ENCODE results near the gene TIAM2. TPM values are rescaled to one million over a fixed set of nuclear protein-coding genes. Genes with fewer than 3 reads are reported as not detected.

The TIAM2 gene
- total RNA-seq, 4 donors from 2014 or later: 4.2 to 12.7 (median 7.5) TPM

GRCh38 chr6:155219299-155219698 lies 224.2 kb downstream of the TIAM2 start:
- in situ Hi-C loops (cut with MboI; ENCODE audit: low pct_ligation_motif_present in 1 of 4, low pct_unique_long_range_greater_than_20kb in 1 of 4, low sequenced_read_pairs in 3 of 4) (no loop called here), intact Hi-C loops (cut with DNase I; ENCODE audit: low total_unique reads) (no loop called here)
- H3K9me3 ChIP-seq: no peaks in the 10 kb centered on the region
- no peak overlapping the region for H3K27ac ChIP-seq
- DNase-seq: no peak
- no peaks in the 10 kb centered on the region for H3K27me3 ChIP-seq
- WGBS, 2 donors (ENCODE audit: low coverage in 1 of 2): 96 to 100% methylated on average over 6 to 7 of the region's 7 CpGs
- no peaks in the 10 kb centered on the region for H3K4me1 ChIP-seq
- TF ChIP-seq EP300 (IDR thresholded peaks at IDR 0.05; ENCODE audit: low read depth): no peak
- TF ChIP-seq POLR2A (IDR thresholded peaks at IDR 0.05): no peak
- TF ChIP-seq, protein P1, sequence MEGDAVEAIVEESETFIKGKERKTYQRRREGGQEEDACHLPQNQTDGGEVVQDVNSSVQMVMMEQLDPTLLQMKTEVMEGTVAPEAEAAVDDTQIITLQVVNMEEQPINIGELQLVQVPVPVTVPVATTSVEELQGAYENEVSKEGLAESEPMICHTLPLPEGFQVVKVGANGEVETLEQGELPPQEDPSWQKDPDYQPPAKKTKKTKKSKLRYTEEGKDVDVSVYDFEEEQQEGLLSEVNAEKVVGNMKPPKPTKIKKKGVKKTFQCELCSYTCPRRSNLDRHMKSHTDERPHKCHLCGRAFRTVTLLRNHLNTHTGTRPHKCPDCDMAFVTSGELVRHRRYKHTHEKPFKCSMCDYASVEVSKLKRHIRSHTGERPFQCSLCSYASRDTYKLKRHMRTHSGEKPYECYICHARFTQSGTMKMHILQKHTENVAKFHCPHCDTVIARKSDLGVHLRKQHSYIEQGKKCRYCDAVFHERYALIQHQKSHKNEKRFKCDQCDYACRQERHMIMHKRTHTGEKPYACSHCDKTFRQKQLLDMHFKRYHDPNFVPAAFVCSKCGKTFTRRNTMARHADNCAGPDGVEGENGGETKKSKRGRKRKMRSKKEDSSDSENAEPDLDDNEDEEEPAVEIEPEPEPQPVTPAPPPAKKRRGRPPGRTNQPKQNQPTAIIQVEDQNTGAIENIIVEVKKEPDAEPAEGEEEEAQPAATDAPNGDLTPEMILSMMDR (IDR thresholded peaks at IDR 0.05): no peak
- no peak for TF ChIP-seq POLR2AphosphoS5 (IDR thresholded peaks at IDR 0.05)
- no peak overlapping the region for H3K4me3 ChIP-seq
- no peaks in the 10 kb centered on the region for H3K36me3 ChIP-seq

GRCh38 chr6:155219858-155220301 lies 224.8 kb downstream of the TIAM2 start:
- in situ Hi-C loops (cut with MboI; ENCODE audit: low pct_ligation_motif_present in 1 of 4, low pct_unique_long_range_greater_than_20kb in 1 of 4, low sequenced_read_pairs in 3 of 4): no loop called here

DNA sequence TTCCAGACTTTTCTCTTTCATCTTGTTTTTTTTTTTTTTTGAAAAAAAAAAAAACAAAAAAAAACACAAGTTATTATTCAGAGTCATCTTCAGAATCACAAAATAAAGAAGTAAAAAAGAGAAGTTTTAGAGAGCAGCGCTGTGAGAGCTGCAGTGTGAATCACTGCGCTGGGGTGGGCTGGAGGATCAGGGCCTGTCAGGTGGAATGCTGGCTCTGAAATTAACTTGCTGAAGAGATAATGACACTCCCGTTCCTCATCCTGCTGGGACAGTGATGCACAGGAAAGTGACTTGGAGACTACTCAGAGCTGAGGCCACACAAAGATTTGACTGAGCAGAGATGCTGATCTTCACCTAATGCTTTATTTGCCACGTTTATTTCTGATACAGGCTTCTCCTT lies 226.0 kb downstream of the TIAM2 start:
- no peaks in the 10 kb centered on the region for H3K36me3 ChIP-seq
- no peak overlapping the region for H3K4me3 ChIP-seq
- in situ Hi-C loops (cut with MboI; ENCODE audit: low pct_ligation_motif_present in 1 of 4, low pct_unique_long_range_greater_than_20kb in 1 of 4, low sequenced_read_pairs in 3 of 4): no loop called here
- H3K27me3 ChIP-seq: no peaks in the 10 kb centered on the region
- H3K9me3 ChIP-seq: no peaks in the 10 kb centered on the region
- intact Hi-C loops (cut with DNase I; ENCODE audit: low total_unique reads): no loop called here
- no peaks in the 10 kb centered on the region for H3K4me1 ChIP-seq
- no peak for DNase-seq
- no peak for TF ChIP-seq POLR2AphosphoS5 (IDR thresholded peaks at IDR 0.05)
- 72% methylated on average over 4 of the region's 4 CpGs; no CpG with 5 or more reads in 1 of the 2 donors for WGBS, 2 donors (ENCODE audit: low coverage in 1 of 2)
- no peak overlapping the region for H3K27ac ChIP-seq

More at GRCh38 chr6:155219858-155220301, 224.8 kb downstream of the TIAM2 start:
- DNase-seq: no peak
- Histone ChIP-seq H3K4me1 (no peaks in the 10 kb centered on the region), H3K9me3 (no peaks in the 10 kb centered on the region), H3K4me3 (no peak overlapping the region), H3K36me3 (no peaks in the 10 kb centered on the region), H3K27ac (no peak overlapping the region), H3K27me3 (no peaks in the 10 kb centered on the region)
- intact Hi-C loops (cut with DNase I; ENCODE audit: low total_unique reads): no loop called here
- TF ChIP-seq POLR2A (IDR thresholded peaks at IDR 0.05): no peak
- no peak for TF ChIP-seq POLR2AphosphoS5 (IDR thresholded peaks at IDR 0.05)
- TF ChIP-seq EP300 (IDR thresholded peaks at IDR 0.05; ENCODE audit: low read depth): no peak
- TF ChIP-seq, protein P1 (IDR thresholded peaks at IDR 0.05): no peak
- WGBS, 2 donors (ENCODE audit: low coverage in 1 of 2): 89 to 94% methylated on average over 2 to 5 of the region's 5 CpGs

DNA sequence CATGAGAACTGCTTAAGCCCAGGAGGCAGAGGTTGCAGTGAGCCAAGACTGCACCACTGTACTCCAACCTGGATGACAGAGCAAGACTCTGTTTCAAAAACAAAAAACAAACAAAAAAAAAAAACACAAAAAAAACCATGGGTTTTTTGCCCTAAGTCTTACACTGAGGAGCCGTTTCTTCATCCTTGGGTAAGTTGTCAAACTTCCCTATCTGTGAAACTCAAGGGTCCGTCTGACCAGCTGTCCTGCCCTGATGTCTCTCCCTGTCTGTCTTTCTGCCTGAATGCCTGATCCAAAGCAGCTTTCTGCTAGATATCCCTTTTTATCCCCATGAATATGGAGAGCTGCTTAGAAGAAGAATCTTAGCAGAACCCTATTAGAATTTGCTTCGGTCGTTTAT lies 227.4 kb downstream of the TIAM2 start:
- Histone ChIP-seq H3K4me3 (no peak overlapping the region), H3K4me1 (no peaks in the 10 kb centered on the region), H3K27me3 (no peaks in the 10 kb centered on the region), H3K27ac (no peak overlapping the region), H3K9me3 (no peaks in the 10 kb centered on the region), H3K36me3 (no peaks in the 10 kb centered on the region)
- in situ Hi-C loops (cut with MboI; ENCODE audit: low pct_ligation_motif_present in 1 of 4, low pct_unique_long_range_greater_than_20kb in 1 of 4, low sequenced_read_pairs in 3 of 4): no loop called here
- TF ChIP-seq POLR2AphosphoS5 (IDR thresholded peaks at IDR 0.05): no peak
- no peak for TF ChIP-seq EP300 (IDR thresholded peaks at IDR 0.05; ENCODE audit: low read depth)
- TF ChIP-seq, protein P1 (IDR thresholded peaks at IDR 0.05): no peak
- TF ChIP-seq POLR2A (IDR thresholded peaks at IDR 0.05): no peak
- no peak for DNase-seq
- WGBS, 2 donors (ENCODE audit: low coverage in 1 of 2): 88 to 95% methylated on average over 4 of the region's 4 CpGs
- intact Hi-C loops (cut with DNase I; ENCODE audit: low total_unique reads): no loop called here

Data from transverse colon (tissue), 4 donors.